MM.1S (cell line): ENCODE measurements around the gene CUBN.

Experiments
- DNase-seq: peaks from one replicate; pipeline ENCODE4 v3.0.0-alpha.2; 2015
- H2AFZ ChIP-seq: fragments of 300-600 bp; sonication (generic); 2 replicates; pipeline ENCODE4 v1.6.0; 2016; ENCODE audit warnings: antibody characterized with exemption, low read length
- H3F3A ChIP-seq: fragments of 300-600 bp; sonication (generic); 2 replicates; pipeline ENCODE4 v1.6.1; 2016; ENCODE audit warnings: mild to moderate bottlenecking, antibody characterized with exemption, low read length, moderate library complexity, mixed read lengths; ENCODE audit not compliant: insufficient read depth
- H3K27ac ChIP-seq: fragments of 300-600 bp; sonication (generic); 2 replicates; pipeline ENCODE4 v1.5.1; 2016; ENCODE audit warnings: mild to moderate bottlenecking, low read length
- H3K27me3 ChIP-seq: fragments of 300-600 bp; sonication (generic); replicated peaks from 2 replicates; pipeline ENCODE4 v1.6.0; 2016; ENCODE audit warnings: low read length; ENCODE audit not compliant: insufficient read depth
- H3K36me3 ChIP-seq: fragments of 300-600 bp; sonication (generic); replicated peaks from 2 replicates; pipeline ENCODE4 v1.6.1; 2016; ENCODE audit warnings: mild to moderate bottlenecking, low read length, mixed read lengths; ENCODE audit not compliant: insufficient read depth
- H3K4me1 ChIP-seq: fragments of 300-600 bp; sonication (generic); 2 replicates; pipeline ENCODE4 v1.6.1; 2016; ENCODE audit warnings: low read length, mixed read lengths
- H3K4me2 ChIP-seq: fragments of 300-600 bp; sonication (generic); 2 replicates; pipeline ENCODE4 v1.6.0; 2016; ENCODE audit warnings: low read depth, low read length
- H3K4me3 ChIP-seq: fragments of 300-600 bp; sonication (generic); 2 replicates; pipeline ENCODE4 v1.5.1; 2016; ENCODE audit warnings: low read length, mixed read lengths
- H3K79me2 ChIP-seq: fragments of 300-600 bp; sonication (generic); 2 replicates; pipeline ENCODE4 v1.6.1; 2016; ENCODE audit warnings: mixed run types, low read length, mixed read lengths
- H3K9ac ChIP-seq: fragments of 300-600 bp; sonication (generic); 2 replicates; pipeline ENCODE4 v1.6.1; 2016; ENCODE audit warnings: low read length, mixed read lengths
- H3K9me2 ChIP-seq: fragments of 300-600 bp; sonication (generic); replicated peaks from 2 replicates; pipeline ENCODE4 v1.6.1; 2016; ENCODE audit warnings: mild to moderate bottlenecking, low read length, mixed read lengths; ENCODE audit not compliant: insufficient read depth
- H3K9me3 ChIP-seq: fragments of 300-600 bp; sonication (generic); replicated peaks from 2 replicates; pipeline ENCODE4 v1.6.1; 2016; ENCODE audit warnings: mild to moderate bottlenecking, low read length, mixed read lengths; ENCODE audit not compliant: insufficient read depth
- H4K20me1 ChIP-seq: fragments of 300-600 bp; sonication (generic); 2 replicates; pipeline ENCODE4 v1.6.1; 2016; ENCODE audit warnings: mild to moderate bottlenecking, low read length, moderate library complexity, mixed read lengths; ENCODE audit not compliant: insufficient read depth
- EZH2 ChIP-seq: fragments of 300-600 bp; sonication (generic); optimal IDR thresholded peaks from 2 replicates; pipeline ENCODE3; 2017; ENCODE audit warnings: low read depth, mild to moderate bottlenecking, antibody characterized with exemption, low read length, mixed read lengths
- EZH2phosphoT487 ChIP-seq: fragments of 300-600 bp; sonication (generic); IDR thresholded peaks from 2 replicates; pipeline ENCODE4 v1.6.1; 2018; ENCODE audit warnings: antibody characterized with exemption, low read length
- TF ChIP-seq, protein P1 (sequence below): fragments of 300-600 bp; sonication (generic); IDR thresholded peaks from 2 replicates; pipeline ENCODE4 v1.5.1; 2016; ENCODE audit warnings: antibody characterized with exemption, low read length, mixed read lengths

The CUBN gene

DNA sequence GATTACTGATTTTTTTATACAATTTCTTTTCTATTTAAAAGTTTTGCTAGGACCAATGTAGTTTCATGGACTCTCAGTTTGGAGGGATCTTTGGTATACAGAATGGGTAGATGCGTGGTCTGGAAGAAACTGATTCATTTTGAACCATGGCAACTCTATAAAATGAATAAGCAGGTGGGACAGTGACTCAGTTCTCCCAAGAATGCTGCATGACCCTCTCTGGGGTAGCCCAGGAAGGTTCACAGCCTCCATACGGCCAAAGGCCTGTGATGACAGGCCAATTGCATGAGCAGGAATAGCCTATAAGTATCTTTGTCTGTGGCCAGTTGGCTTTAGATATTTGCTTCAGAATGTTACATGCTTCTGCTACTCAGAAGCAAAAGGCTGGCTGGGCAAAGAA lies 199.1 kb downstream of the CUBN start:
- no peak for DNase-seq
- TF ChIP-seq EZH2, result no peak
- TF ChIP-seq EZH2phosphoT487, result no peak
- TF ChIP-seq, protein P1, sequence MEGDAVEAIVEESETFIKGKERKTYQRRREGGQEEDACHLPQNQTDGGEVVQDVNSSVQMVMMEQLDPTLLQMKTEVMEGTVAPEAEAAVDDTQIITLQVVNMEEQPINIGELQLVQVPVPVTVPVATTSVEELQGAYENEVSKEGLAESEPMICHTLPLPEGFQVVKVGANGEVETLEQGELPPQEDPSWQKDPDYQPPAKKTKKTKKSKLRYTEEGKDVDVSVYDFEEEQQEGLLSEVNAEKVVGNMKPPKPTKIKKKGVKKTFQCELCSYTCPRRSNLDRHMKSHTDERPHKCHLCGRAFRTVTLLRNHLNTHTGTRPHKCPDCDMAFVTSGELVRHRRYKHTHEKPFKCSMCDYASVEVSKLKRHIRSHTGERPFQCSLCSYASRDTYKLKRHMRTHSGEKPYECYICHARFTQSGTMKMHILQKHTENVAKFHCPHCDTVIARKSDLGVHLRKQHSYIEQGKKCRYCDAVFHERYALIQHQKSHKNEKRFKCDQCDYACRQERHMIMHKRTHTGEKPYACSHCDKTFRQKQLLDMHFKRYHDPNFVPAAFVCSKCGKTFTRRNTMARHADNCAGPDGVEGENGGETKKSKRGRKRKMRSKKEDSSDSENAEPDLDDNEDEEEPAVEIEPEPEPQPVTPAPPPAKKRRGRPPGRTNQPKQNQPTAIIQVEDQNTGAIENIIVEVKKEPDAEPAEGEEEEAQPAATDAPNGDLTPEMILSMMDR, result no peak
- Histone ChIP-seq H3K9ac (no peak overlapping the region), H3K9me3 (no peaks in the 10 kb centered on the region), H3K4me3 (no peak overlapping the region), H3K27me3 (no peaks in the 10 kb centered on the region), H3K36me3 (no peaks in the 10 kb centered on the region), H3K79me2 (no peaks in the 10 kb centered on the region), H4K20me1 (no peaks in the 10 kb centered on the region), H2AFZ (no peak overlapping the region), H3K9me2 (no peaks in the 10 kb centered on the region), H3K4me2 (no peak overlapping the region), H3K4me1 (no peaks in the 10 kb centered on the region), H3K27ac (no peak overlapping the region), H3F3A (no peaks in the 10 kb centered on the region)

DNA sequence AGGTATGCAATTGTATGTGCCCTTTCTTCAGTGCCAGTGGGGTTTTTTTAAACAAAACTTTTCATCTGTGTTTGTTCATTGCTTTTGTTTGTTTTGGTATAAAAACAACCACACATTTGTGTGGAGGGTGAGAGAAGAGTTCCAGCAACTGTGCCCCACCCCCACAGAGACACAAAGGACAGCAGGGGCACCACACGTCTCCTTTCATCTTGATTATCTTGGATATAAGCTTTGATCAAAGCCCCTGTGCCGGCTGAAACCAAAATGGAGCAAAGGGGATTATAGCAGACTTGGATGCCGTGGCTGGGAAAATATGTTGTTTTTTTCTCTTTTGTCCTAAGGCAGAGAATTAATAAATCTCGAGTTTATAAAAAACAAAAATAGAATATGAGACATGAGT lies 200.5 kb downstream of the CUBN start:
- no peak overlapping the region for H2AFZ ChIP-seq
- H3K4me1 ChIP-seq, result no peaks in the 10 kb centered on the region
- no peaks in the 10 kb centered on the region for H3K9me3 ChIP-seq
- TF ChIP-seq EZH2 (no peak), EZH2phosphoT487 (no peak)
- TF ChIP-seq, protein P1, result no peak
- H3K4me3 ChIP-seq, result no peak overlapping the region
- H3K4me2 ChIP-seq, result no peak overlapping the region
- H3F3A ChIP-seq, result no peaks in the 10 kb centered on the region
- H3K79me2 ChIP-seq, result no peaks in the 10 kb centered on the region
- no peak overlapping the region for H3K9ac ChIP-seq
- DNase-seq, result no peak
- no peaks in the 10 kb centered on the region for H3K27me3 ChIP-seq
- H3K27ac ChIP-seq, result no peak overlapping the region
- no peaks in the 10 kb centered on the region for H3K36me3 ChIP-seq
- H3K9me2 ChIP-seq, result no peaks in the 10 kb centered on the region
- H4K20me1 ChIP-seq, result no peaks in the 10 kb centered on the region

DNA sequence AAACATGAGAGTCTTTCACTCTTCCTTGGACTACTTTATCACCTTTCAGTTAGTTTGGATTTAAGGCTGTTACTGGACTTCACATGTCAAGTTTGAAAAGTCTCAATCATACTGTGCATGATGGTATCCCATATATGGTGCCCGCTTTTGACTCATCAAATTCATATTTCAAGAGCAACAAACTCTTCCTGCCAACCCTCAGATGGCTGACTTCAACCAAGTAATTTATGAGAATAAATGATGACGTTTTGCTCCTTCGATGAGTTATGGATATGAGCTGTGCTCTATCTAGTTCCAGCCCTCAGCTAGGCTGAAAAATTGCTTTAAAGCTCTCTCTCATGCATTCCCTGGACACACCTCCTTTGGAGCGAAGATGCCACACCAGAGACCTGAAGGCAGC lies 202.1 kb downstream of the CUBN start:
- H3K27ac ChIP-seq, result no peak overlapping the region
- TF ChIP-seq EZH2phosphoT487 (no peak), EZH2 (no peak)
- TF ChIP-seq, protein P1, result no peak
- no peaks in the 10 kb centered on the region for H3K36me3 ChIP-seq

More for the DNA sequence above, 202.1 kb downstream of the CUBN start:
- no peaks in the 10 kb centered on the region for H3K9me3 ChIP-seq
- H4K20me1 ChIP-seq, result no peaks in the 10 kb centered on the region
- H3K4me3 ChIP-seq, result no peak overlapping the region
- H3K79me2 ChIP-seq, result no peaks in the 10 kb centered on the region
- no peaks in the 10 kb centered on the region for H3K27me3 ChIP-seq
- no peaks in the 10 kb centered on the region for H3K9me2 ChIP-seq
- no peaks in the 10 kb centered on the region for H3F3A ChIP-seq
- no peak overlapping the region for H3K4me2 ChIP-seq
- no peak overlapping the region for H3K9ac ChIP-seq
- no peak overlapping the region for H2AFZ ChIP-seq
- no peaks in the 10 kb centered on the region for H3K4me1 ChIP-seq
- no peak for DNase-seq
